Subcutaneous adipose tissue (tissue), 4 donors: ENCODE results near the gene ASRGL1. TPM values are rescaled to one million over a fixed set of nuclear protein-coding genes. Genes with fewer than 3 reads are reported as not detected.

Source experiments
- CTCF ChIP-seq: fragments of 450-650 bp; IDR thresholded peaks from one replicate; pipeline ENCODE4 v1.5.1; 2016; ENCODE audit warnings: low read depth, mild to moderate bottlenecking, control low read depth, antibody characterized with exemption, moderate library complexity
- total RNA-seq, 4 donors: library from RNA; depleted of rRNA; stranded (reverse); fragments of >200 nt; gene quantifications; one replicate each; pipeline ENCODE4 v1.1.0, GENCODE V29; 2016

ASRGL1 gene
- total RNA-seq, 4 donors from 2014 or later, result 9.6 to 32.0 (median 15.0) TPM

- no peak for TF ChIP-seq CTCF
Observed at GRCh38 chr11:62398011-62398994, 61.1 kb downstream of the ASRGL1 start.

- no peak for TF ChIP-seq CTCF
Observed at GRCh38 chr11:62399172-62399877, 62.1 kb downstream of the ASRGL1 start.

GRCh38 chr11:62399878-62400266 lies 62.6 kb downstream of the ASRGL1 start:
- TF ChIP-seq CTCF, result no peak

- TF ChIP-seq CTCF, result no peak
Observed at GRCh38 chr11:62400281-62400680, 63.0 kb downstream of the ASRGL1 start.

GRCh38 chr11:62400760-62401159 lies 63.5 kb downstream of the ASRGL1 start:
- no peak for TF ChIP-seq CTCF

GRCh38 chr11:62401356-62401755 lies 64.1 kb downstream of the ASRGL1 start:
- no peak for TF ChIP-seq CTCF

- TF ChIP-seq CTCF, result no peak
Observed at GRCh38 chr11:62401811-62402210, 64.6 kb downstream of the ASRGL1 start.
